Hypothalamus (tissue), 51 donors: ENCODE results near the gene PSMB10.
"Not testable (repeated sequence)": the region's sequence is repeated elsewhere in the genome, so short reads cannot be mapped to it uniquely, and the experiment has no call there.

Experiments
- DNase-seq, 51 donors: peaks; one replicate each; lab custom pipeline; 2025; lab: John Stamatoyannopoulos, UW

The PSMB10 gene

DNA sequence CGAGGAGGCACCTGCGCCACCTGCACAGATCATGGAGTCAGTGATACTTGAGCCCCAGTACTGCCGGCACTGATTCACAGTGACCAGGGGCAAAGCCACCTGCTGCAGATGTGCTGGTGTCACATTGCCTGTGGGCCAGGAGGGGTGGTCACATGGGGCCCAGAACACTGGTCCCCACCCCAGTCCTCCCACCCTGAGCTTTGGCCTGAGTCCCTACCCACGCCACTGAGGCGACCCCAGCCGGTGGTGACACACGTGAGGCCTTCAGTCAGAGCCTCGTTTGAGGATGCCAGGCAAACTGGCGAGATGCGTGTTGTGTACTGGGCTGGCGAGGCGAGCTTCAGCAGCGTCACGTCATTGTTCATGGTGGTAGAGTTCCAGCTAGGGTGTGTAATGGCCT, 6.5 kb downstream of the PSMB10 start:
- no peak for DNase-seq

DNA sequence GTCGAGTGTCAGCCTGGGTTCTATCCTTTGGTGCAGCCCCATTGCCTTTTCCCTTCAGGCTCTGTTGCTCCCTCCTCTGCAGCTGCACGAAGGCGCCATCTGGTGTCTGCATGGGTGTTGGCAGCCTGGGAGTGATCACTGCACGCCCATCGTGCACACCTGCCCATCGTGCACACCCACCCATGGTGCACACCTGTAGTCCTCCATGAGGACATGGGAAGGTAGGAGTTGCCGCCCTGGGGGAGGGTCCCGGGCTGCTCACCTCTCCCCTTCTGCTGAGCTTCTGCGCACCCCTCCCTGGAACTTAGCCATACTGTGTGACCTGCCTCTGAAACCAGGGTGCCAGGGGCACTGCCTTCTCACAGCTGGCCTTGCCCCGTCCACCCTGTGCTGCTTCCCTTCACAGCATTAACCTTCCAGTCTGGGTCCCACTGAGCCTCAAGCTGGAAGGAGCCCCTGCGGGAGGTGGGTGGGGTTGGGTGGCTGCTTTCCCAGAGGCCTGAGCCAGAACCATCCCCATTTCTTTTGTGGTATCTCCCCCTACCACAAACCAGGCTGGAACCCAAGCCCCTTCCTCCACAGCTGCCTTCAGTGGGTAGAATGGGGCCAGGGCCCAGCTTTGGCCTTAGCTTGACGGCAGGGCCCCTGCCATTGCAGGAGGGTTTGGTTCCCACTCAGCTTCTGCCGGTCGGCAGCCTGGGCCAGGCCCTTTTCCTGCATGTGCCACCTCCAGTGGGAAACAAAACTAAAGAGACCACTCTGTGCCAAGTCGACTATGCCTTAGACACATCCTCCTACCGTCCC, 7.9 kb downstream of the PSMB10 start:
- peak in 45 of 51 donors; percentile 16 to 81 (median 53) for DNase-seq

- DNase-seq: no peak
These were observed 8.5 kb downstream of the PSMB10 start for GRCh38 chr16:67928147-67928546.

DNA sequence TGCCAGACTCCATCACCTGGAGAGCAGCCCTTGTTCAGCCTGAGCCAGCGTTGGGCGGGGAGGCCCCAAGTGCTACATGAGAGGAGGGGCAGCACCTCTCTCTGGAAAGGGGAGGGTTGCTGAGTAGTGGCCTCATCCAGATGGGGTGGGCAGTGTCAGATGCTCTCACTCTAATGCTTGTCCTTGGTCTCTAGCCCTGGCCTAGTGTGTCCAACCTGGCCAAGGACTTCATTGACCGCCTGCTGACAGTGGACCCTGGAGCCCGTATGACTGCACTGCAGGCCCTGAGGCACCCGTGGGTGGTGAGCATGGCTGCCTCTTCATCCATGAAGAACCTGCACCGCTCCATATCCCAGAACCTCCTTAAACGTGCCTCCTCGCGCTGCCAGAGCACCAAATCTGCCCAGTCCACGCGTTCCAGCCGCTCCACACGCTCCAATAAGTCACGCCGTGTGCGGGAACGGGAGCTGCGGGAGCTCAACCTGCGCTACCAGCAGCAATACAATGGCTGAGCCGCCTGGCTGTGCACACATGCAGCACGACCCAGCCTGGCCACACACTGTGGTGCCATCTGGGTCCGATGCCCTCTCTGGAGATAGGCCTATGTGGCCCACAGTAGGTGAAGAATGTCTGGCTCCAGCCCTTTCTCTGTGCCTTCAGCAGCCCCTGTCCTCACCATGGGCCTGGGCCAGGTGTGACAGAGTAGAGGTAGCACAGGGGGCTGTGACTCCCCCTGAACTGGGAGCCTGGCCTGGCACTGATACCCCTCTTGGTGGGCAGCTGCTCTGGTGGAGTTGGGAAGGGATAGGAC, 9.3 kb downstream of the PSMB10 start:
- DNase-seq: no peak

GRCh38 chr16:67926181-67926750, 10.4 kb downstream of the PSMB10 start:
- peak in 21 of 51 donors; percentile 15 to 74 (median 38) for DNase-seq

DNA sequence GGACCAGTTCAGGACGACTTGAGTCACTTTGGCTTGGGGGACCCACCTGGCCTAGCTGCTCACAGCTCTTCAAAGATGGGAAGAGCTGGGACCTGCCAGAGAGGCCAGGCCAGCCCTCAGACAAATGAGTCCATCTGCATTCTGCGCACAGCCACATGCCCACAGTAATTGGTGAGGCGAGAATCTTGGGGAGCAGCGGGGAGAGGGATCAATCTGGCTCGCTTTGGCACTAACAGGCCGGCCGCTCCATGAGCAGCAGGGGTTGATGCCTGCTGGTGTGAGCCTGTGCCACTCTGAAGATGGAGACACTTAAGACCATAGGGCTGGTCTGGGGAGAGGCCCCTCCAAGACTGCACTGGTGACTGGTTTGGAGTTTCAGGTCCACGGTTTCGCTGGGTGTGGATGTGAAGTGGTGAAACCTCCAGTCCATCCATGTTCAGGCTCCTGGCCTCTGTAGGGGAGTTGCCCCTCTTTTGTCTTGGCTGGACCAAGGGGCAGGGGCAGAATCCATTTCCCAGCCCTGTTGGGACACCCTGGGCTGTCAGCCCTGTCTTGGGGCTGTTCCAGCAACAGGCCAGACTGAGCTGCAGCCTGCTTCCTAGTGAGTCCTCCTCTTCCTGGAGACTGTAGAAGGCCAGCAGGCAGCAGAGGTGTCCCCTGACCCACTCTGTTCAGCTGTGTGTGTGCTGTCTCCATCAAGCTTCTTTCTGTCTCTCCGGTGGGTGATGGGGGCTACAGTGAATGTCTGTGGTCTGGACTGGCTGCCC, 12.3 kb downstream of the PSMB10 start:
- peak in 3 of 51 donors; percentile 16 to 47 (median 20) for DNase-seq

DNA sequence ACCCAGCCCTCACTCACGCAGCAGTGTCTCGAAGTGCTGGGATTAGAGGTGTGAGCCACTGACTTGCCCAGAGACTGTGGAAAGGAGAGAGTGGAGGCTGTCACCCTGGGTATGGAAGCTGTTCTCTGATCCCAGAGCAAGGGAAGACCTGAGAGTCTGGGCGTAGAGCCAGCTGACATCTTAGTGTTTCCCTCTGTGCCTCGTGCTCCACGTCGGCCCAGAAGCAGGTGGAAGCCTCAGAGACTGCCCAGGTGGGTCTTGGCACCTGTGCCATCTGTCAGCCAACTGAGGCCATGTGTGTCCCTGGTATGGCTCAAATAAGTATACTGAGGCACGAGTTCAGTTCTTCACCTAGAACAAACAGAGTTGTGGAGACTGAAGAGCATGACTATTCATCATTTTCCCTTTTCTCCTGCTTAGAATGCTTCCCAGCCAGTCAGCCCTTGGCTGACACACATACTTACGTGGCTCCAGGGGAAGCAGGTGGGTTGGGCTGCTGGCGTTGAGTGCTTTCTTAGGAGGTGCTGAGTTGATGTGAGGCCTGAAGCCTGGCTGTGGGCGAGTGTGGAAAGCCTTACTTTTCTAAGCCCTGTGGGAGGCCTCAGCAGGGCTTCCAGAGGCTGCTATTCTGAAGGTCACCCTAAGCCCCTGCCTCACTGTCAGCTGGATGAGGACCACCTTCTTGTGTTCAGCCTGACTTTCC, 13.1 kb downstream of the PSMB10 start:
- peak in 4 of 51 donors; percentile 16 to 74 (median 42) for DNase-seq

DNA sequence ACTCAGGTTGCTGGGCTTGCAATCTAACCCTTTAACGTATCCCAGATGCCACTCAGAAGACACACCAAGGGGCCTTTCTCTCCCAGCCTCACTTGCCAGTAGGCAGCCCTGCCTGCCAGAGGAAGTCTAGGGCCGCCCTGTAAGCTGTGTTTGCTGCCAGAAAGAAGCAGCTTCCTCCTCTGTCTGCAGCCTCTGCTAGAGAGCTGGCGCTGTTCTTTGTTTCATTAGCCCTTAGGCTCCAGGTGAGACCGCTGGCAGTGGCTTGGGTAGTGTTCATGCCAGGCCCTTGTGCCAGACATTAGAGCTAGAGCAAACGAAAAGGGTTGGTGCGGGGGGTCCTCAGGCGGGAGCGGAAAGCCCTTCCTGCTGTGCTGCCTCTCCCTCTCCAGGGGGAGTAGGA, 13.9 kb downstream of the PSMB10 start:
- no peak for DNase-seq

DNA sequence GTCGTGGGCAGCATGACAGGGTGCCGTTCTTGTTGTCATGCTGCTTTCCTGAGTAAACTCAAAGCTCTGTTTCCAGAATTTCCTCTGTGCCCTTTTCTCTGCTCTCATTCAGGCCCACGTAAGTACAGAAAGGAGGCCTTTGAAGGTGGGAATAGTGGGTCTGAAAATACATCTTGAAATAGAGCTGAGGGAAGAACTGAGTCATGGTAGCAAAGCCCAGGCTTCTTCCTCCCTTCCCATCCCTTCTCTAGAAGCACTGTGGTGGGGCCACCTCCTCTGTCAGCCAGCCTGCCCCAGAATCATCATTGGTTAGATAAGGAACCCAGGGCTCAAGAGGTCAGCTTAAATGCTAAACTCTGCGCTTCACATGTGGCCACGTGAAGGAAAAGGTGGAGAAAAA, 14.4 kb downstream of the PSMB10 start:
- peak in 2 of 51 donors; percentile 11 to 72 for DNase-seq

DNA sequence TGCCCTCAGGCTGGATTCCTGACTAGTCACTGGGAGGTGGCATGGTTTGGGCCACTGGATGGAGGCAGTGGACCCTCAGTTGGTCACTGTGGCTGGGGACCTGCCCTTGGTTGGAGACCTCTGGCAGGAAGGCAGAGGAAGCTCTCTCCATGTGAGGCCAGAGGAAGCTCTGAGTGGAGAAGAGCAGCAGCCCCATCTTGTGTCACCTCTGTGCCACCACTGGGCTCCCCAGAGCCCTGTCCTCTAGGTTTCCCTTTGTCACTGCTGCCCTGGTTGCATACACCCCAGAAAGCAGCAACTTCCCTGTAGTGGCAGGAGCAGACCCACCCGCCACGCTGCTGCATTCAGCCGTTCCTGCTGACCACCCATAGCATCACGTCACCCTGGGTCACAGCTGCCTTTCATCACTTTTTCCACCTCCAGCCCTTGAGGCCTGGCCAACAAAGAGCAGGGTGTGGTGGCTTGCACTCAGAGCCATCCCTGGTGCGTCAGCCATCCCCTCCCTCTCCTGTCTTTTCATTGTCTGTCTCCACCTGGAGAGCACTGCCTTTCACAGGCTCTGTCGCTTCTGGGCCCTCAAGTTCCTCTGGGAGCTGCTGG, 16.9 kb downstream of the PSMB10 start:
- DNase-seq: no peak

DNA sequence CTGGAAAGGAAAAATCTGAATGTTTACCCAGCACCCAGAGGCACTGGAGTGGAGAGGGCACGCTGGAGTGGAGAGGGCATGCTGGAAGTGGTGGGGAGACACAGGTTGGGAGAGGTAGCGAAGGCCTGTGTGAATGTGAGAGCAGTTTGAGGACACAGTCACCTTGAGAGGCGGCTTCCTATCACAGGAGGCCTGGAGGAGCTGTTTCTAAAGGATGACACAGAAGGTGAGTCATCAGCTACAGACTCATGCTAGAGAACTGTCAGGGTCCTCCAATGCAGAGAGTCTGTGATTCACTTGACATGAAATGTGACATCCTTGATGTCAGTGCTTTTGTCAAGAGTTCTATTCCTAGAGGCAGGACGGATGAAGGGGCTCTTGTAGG, 18.8 kb downstream of the PSMB10 start:
- DNase-seq: peak in 4 of 51 donors; percentile 58 to 75 (median 63)

DNA sequence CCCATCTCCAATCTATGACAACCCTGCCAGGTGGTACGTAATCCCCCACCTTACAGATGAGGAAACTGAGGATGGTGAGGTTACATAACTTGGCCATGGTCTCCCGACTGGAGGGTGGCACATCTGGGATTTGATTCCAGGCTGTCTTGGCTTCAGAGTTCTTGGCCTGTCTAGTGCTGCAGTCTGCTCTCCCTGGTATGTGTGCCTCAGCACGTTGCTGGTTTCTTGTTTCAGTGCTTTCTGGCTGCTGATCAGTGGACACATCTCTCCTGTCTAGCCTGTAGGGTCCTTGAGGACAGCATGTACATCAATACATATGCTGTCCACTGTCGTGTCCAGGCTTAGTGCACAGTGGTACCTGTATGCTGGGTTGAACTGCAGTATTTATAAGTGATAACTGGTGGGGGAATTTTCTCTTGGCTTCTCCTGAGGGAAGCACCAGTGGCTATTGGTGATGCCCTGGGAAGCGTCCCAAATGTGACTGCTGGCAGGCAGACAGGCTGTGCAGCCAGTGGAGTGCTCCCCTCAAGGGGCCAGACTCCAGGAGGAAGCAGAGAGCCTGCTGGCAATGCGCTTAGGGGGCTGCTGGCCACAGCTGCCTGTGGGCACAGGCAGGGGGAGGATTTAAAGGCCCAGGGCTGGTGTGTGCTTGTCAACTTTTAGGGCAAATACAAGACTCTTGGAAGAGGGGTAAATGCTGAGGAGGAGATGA, 19.4 kb downstream of the PSMB10 start:
- DNase-seq: peak in 36 of 51 donors; percentile 12 to 82 (median 60)

- no peak for DNase-seq
These were observed 20.6 kb downstream of the PSMB10 start for GRCh38 chr16:67915831-67916723.

- DNase-seq: not testable (repeated sequence)
These were observed 21.2 kb downstream of the PSMB10 start for GRCh38 chr16:67915496-67915769.

DNA sequence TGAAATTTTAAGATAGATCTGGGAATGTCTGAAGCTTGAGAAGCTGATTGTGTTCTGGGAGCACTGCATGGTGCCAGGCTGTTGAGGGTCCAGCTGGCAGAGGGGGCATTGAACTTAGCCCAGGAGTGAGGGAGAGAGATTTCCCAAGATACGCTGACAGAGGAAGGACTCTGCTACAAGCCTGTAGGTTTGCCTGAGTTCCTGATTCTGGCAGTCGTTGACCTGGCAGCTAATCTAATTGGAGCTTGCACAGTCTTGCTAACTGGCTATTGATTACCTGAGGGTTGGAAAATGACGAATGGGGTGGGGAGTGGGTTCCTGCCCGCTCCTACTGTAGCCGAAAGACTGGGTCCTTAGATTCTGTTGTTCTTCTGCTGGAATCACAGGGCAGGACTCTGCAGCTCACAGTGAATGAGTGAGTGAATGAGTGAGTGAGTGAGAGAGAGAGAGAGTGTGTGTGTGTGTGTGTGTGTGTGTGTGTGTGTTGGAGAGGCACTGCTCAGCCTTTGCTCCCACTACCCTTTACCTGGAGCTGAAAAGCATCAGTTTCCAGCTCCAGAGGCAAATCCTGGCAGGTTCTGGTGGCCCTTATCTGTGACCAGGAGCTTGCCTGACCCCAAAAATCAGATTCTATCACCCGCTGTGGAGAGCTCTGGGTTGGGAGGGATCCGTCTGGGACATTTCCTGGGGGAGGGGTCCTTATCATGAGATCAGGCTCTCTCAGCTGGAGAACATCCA, 21.7 kb downstream of the PSMB10 start:
- DNase-seq: no peak

- peak in 39 of 51 donors; percentile 13 to 95 (median 70) for DNase-seq
These were observed 26.5 kb downstream of the PSMB10 start for GRCh38 chr16:67910158-67910557.

- DNase-seq: no peak
These were observed 27.5 kb downstream of the PSMB10 start for GRCh38 chr16:67909056-67909742.
